NCI-H2107 (cell line): Measurements from ENCODE around the gene MED23.
A peak's percentile ranks its signal among the peaks of the same experiment; 100 is the strongest.

ENCODE experiments used
- DNase-seq: peaks from one replicate; lab custom pipeline; 2025; lab: John Stamatoyannopoulos, UW

Gene MED23

GRCh38 chr6:131627724-131628682, at the start of gene MED23:
MED23 (minus strand) TSS chr6:131628242; CDS start chr6:131628049, 193 bp downstream.
- peak; percentile 91 for DNase-seq

DNA sequence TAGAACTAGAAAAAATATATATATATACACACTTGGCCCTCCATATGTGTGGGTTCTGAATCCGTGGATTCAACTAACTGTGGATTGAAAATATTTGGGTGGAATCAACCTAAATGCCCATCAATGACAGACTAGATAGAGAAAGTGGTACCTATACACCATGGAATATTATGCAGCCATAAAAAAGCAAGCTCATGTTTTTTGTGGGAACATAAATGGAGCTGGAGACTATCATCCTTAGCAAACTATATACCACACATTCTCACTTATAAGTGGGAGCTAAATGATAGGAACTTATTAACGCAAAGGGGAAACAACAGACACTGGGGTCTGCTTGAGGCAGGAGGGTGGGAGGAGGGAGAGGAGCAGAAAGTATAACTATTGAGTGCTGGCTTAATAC, 45.1 kb upstream of the MED23 start:
- DNase-seq = no peak

DNA sequence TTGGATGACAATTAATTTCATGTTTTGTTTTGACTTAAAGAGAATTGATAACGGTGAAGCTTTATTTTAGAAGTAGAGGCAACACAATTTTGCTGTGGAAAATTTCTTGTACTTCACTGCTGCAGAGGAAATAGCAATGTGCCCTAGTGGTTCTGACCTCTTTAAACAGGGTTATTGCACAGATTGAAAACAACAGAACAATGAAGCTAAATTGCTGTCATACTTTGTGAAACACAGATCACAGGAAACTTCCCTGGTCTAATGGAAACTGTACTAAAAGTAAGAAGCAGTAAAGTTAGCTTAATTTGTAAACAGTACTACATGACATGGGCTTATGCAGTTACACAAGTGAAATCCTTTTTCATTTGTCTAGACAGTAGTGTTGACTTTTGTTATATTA, 41.8 kb upstream of the MED23 start:
- DNase-seq = no peak

GRCh38 chr6:131663578-131664165, 35.6 kb upstream of the MED23 start:
- DNase-seq = no peak

DNA sequence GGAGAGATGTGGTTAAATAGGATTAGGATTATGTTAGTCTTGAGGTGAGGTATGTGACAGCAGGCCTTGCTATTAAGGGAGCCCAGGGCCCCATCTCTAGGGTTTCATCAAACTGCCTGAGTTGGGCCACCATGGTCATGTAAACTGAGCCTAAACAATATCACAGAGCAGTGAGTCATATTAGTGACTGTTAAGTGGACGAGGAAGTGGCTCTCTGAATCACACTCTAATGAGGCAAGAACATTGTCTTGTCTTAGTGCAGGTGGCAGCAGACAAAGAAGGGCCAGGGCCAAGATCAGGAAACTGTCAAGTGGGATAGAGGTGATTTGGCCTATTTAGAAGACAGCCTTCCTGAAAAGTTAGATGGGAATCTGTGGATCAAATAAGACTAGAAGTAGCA, 32.2 kb upstream of the MED23 start:
- no peak for DNase-seq

DNA sequence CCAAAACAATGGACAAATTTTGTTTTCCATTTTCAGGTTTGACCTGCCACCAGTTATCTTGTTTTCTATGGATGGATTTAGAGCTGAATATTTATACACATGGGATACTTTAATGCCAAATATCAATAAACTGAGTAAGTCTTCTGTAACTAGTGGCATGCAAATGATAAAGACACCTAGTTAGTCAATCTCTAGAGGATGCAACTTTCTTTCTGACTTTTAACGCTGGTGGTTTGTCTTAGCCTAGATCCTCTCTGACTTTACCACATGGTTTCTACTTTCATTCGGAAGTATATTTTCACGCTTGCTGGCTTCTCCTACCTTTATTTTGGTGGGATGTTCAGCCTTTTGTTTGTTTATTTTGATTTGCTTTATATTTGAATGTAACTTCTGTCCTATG, 30.2 kb upstream of the MED23 start:
- no peak for DNase-seq

DNA sequence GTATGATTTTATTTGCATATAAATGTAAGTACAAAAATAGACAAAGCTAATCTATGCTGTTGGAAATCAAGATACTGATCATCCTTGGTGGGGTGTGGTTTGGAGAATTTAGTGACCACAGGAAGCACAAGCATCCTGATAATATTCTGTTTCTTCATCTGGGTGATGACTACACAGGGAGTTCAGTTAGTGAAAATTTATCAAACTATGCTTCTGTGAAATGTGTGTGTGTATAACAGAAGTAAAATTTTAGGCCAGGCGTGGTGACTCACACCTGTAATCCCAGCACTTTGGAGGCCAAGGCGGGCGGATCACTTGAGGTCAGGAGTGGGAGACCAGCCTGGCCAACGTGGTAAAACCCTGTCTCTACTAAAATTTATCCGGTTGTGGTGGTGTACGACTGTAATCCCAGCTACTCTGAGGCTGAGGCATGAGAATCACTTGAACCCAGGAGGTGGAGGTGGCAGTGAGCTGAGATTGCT, 29.6 kb upstream of the MED23 start:
- DNase-seq = no peak

- no peak for DNase-seq
Observed at GRCh38 chr6:131657222-131657621, 29.2 kb upstream of the MED23 start.

DNA sequence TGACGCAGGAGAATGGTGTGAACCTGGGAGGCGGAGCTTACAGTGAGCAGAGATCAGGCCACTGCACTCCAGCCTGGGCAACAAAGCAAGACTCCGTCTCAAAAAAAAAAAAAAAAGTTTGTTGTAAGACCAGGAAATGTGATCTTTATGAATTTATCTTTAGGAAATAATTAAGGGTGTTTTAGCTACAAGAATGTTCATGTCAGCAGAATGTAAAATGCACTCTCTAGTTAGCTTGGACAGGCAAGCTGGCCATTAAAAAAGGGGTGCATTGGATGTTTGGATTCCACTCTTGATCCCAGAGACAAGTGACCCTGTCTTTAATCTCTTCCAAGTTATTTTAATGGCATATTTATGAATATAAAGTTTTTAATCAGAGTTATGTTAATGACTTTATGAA, 28.6 kb upstream of the MED23 start:
- DNase-seq = no peak

DNA sequence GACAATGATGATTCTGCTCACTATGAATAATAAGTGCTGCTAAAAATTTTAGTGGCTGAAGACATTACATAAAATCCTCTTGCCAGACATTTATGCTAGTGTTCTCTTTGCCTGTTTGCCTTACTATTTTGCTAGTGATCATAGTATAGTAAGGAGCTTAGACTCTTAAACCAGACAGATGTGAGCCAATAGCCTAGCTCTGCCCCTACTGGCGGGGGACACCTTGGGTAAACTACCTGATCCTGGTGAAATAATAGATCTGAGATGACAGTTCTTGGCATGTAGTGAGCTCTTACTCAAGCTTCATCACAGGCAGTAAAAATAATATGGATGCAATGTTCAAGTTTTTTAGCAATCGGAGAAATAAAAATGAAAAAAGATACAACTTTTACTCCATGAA, 27.9 kb upstream of the MED23 start:
- no peak for DNase-seq

DNA sequence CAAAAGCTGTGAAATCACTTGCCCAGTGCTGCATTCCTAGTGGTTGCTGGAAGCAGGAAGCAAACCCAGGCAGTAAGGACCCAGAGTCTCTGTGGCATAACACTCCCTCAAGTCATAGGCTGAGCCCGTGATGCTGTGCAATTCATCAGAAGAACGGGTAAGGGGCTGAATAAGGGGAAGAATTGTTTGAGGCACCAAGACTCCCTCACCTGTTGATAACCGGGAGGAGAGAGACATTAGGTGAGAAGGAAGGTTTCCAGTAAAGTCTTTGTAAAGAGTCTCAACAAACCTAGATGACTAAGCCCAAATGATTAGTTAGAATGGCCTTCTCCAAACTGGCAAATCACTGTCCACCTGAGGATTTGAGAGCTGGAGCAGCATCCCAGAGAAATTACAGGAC, 27.3 kb upstream of the MED23 start:
- DNase-seq = no peak

DNA sequence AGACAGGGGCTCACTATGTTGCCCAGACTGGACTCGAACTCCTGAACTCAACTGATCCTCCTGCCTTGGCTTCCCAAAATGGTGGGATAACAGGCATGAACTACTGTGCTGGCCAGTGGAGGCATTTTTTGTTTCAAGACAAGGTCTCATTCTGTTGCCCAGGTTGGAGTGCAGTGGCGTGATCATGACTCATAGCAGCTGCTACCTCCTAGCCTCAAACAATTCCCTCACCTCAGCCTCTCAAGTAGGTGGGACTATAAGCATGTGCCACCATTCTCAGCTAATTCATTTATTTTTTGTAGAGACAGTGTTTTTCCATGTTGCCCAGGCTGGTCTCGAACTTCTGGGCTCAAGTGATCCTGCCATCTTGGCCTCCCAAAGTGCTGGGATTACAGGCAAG, 26.3 kb upstream of the MED23 start:
- no peak for DNase-seq

DNA sequence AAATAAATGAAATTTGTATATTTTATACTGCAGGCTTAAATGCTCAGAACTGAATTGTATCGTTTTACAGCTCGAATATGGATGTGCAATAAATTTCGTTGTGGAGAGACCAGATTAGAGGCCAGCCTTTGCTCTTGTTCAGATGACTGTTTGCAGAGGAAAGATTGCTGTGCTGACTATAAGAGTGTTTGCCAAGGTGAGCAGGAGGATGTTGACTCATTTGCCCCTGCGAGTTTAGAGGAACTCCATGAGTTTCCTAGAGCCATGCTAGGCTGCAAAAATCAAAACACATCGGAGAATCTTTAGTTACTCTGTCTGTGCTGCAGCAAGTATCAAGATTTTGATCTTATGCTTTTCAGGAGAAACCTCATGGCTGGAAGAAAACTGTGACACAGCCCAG, 24.4 kb upstream of the MED23 start:
- DNase-seq = no peak

DNA sequence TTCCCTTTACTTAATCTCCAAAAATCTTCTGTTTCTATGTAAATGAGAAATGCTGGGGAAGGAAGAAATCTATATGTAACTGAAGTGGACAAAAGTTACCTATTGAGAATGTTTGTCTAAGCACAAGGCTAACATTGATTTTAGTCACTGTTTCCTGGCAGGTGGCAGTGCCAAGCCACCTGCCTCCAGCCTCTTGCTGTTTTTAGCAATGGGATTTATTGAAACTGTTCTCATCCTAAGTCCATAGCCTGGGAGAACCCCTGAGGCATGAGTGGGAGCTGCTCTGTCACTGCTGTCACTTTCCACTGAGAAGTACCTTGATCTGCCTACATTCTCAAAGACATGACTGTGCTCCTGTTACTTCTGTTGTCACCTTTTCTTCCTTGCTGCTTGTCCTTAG, 23.7 kb upstream of the MED23 start:
- DNase-seq = peak; percentile 4

DNA sequence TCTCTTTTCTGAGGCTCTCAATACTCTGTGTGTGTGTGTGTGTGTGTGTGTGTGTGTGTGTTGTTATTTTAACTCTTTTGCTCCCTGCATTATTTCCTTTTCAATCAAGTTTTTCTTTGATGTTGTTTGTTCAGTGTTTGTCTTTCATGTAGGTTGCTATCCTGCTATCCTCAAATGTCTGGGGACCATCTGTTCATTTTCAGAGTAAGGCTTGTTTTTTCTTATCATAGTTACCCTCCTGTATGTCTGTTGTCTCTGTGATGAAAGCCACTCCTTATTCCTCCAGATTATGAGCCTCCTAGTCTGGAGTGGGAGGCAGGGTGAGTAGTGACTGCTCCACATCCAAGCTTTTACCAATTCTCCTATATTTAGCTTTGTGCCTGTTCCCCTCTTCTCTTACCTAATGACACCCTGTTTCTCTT, 18.2 kb upstream of the MED23 start:
- no peak for DNase-seq

DNA sequence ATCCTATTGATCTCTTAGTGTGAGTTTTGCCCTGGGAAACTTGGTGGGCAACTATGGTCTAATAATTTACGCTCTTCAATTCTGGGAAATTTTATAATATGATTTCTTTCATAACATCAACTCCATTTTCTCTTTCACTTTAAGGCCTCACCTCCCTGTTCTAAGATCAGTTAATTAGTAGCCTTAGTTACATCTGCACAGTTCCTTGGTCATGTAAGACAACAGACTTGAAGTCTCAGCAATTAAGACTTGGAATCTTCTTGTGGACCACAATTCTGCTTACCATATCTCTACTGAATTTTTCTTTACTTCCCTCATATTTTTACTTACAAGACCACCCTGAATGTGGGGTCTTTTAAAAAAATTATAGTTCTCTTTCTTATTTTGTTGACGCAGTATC, 17.8 kb upstream of the MED23 start:
- DNase-seq = no peak

GRCh38 chr6:131644921-131645320, 16.9 kb upstream of the MED23 start:
- no peak for DNase-seq

DNA sequence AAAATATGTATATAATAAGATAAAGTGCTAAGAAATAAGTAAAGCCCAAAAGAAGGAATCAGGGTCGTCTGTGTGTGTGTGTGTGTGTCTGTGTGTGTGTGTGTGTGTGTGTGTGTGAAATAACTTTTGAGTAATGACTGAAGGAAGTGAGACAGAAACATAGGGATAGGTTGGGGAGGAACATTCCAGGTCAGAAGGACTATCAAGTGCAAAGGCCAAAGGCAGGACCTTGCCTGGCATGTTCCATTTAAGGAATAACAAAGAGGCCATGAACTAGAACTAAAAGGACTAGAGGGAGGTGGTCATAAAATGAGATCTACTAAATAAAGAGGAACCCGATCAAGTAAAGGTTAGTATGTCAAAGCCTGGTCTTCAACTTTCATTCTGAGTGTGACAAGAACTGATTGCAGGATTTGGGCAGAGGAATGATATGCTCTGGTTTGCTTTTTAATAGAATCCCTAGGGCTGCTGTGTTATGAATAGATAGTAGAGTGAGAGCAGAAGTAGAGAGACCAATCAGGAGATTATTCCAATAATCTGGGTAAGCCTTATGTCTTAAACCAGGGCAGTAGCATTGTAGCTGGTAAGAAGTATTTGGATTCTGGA, 15.9 kb upstream of the MED23 start:
- no peak for DNase-seq

GRCh38 chr6:131642987-131643611, 15.1 kb upstream of the MED23 start:
- DNase-seq = no peak

- DNase-seq = no peak
Observed at GRCh38 chr6:131642565-131642964, 14.5 kb upstream of the MED23 start.

DNA sequence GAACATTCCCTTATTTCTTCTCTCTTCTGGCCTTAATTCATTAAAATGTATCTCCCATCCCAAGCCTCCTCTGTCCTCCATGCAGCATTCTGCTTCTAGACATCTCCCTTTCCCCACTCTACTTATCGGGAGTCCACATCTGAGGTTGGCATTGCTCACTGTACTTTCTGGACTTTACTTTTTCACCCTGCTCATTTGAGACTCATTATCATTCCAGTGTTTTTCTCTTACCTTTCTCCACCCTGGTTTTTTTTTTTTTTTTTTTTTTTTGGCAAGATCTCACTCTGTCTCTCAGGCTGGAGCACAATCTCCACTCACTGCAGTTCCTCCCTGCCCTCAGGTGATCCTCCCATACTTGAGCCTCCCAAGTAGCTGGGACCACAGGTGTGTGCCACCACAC, 13.5 kb upstream of the MED23 start:
- DNase-seq = no peak

DNA sequence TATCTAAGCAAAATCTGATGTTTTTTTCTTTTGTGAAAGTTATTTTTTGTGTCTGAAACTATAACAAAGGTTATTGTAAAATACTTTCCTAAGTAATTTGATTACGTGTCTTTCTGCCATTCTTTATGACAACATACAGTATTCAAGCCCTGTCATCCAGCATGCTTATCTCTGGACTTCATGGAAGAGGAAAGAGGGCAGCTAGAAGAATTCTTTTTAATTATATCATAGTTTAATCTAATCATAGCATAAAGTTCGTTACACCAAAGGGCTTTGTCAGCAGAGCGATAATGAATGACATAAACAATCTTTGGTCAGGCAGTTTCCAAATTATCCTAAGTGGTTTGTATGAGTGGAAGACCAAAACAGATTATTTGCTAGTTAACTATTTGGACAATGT, 12.5 kb upstream of the MED23 start:
- DNase-seq = no peak

- DNase-seq = no peak
Observed at GRCh38 chr6:131640100-131640499, 12.1 kb upstream of the MED23 start.
